DOHH2 (cell line): ENCODE data around the gene GPR153.
"Not testable (repeated sequence)": the region's sequence is repeated elsewhere in the genome, so short reads cannot be mapped to it uniquely, and the experiment has no call there.

Experiments used
- H3F3A ChIP-seq: fragments of 200-600 bp; sonication (generic), shearing (Covaris generic); 2 replicates; pipeline ENCODE4 v1.6.0; 2016; ENCODE audit warnings: antibody characterized with exemption, mild to moderate bottlenecking; ENCODE audit not compliant: control insufficient read depth, insufficient read depth
- H3K27ac ChIP-seq: fragments of 200-600 bp; sonication (generic); 2 replicates; pipeline ENCODE4 v1.5.1; 2014; ENCODE audit warnings: low read depth, mild to moderate bottlenecking, low read length, moderate library complexity
- H3K27me3 ChIP-seq: fragments of 200-600 bp; sonication (generic); 2 replicates; pipeline ENCODE4 v1.6.1; 2014; ENCODE audit warnings: mild to moderate bottlenecking, low read length, mixed read lengths; ENCODE audit not compliant: control insufficient read depth
- H3K36me3 ChIP-seq: fragments of 200-600 bp; sonication (generic); 2 replicates; pipeline ENCODE4 v1.6.1; 2014; ENCODE audit warnings: mild to moderate bottlenecking, low read length, moderate library complexity, mixed read lengths; ENCODE audit not compliant: control insufficient read depth
- H3K4me1 ChIP-seq: fragments of 200-600 bp; sonication (generic); 2 replicates; pipeline ENCODE4 v1.6.1; 2014; ENCODE audit warnings: mild to moderate bottlenecking, low read length, mixed read lengths; ENCODE audit not compliant: control insufficient read depth
- H3K4me2 ChIP-seq: fragments of 200-600 bp; sonication (generic); 2 replicates; pipeline ENCODE4 v1.6.0; 2014; ENCODE audit warnings: mild to moderate bottlenecking, low read length, moderate library complexity
- H3K4me3 ChIP-seq: fragments of 200-600 bp; sonication (generic); 2 replicates; pipeline ENCODE4 v1.5.1; 2014; ENCODE audit warnings: mild to moderate bottlenecking, low read length, mixed read lengths
- H3K79me2 ChIP-seq: fragments of 200-600 bp; sonication (generic); 2 replicates; pipeline ENCODE4 v1.6.1; 2014; ENCODE audit warnings: mild to moderate bottlenecking, low read length, mixed read lengths; ENCODE audit not compliant: control insufficient read depth
- H3K9me2 ChIP-seq: fragments of 200-600 bp; sonication (generic); replicated peaks from 2 replicates; pipeline ENCODE4 v1.6.1; 2014; ENCODE audit warnings: mild to moderate bottlenecking, low read length, mixed read lengths; ENCODE audit not compliant: control insufficient read depth
- H3K9me3 ChIP-seq: fragments of 200-600 bp; sonication (generic); 2 replicates; pipeline ENCODE4 v1.6.1; 2014; ENCODE audit warnings: antibody characterized with exemption, low read length, mixed read lengths; ENCODE audit not compliant: control insufficient read depth, insufficient read depth
- H4K20me1 ChIP-seq: fragments of 200-600 bp; sonication (generic); 2 replicates; pipeline ENCODE4 v1.6.0; 2014; ENCODE audit warnings: low read depth, mild to moderate bottlenecking, antibody characterized with exemption, low read length, moderate library complexity; ENCODE audit not compliant: control insufficient read depth, insufficient read depth
- CTCF ChIP-seq: fragments of 200-600 bp; sonication (generic); IDR thresholded peaks from one replicate; pipeline ENCODE4 v1.5.1; 2014; ENCODE audit warnings: antibody characterized with exemption, mild to moderate bottlenecking, low read depth, low read length; ENCODE audit not compliant: poor library complexity, severe bottlenecking
- EZH2phosphoT487 ChIP-seq: fragments of 200-600 bp; sonication (generic); IDR thresholded peaks from 2 replicates; pipeline ENCODE4 v1.6.1; 2017; ENCODE audit warnings: borderline replicate concordance, mild to moderate bottlenecking, antibody characterized with exemption, low read length, moderate library complexity, mixed read lengths

Gene GPR153

DNA sequence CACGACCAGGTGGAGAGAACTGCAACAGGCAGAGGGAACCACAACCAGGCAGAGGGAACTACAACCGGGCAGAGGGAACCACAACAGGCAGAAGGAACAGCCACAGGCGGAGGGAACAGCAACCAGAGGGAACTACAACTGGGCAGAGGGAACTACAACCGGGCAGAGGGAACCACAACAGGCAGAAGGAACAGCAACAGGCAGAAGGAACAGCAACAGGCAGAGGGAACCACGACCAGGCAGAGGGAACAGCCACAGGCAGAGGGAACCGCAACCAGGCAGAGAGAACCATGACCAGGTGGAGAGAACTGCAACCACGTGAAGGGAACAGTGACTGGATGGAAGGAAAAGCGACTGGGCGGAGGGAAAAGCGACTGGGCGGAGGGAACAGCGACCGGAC, 47.6 kb upstream of the GPR153 start:
- no peaks in the 10 kb centered on the region for H3F3A ChIP-seq
- no peaks in the 10 kb centered on the region for H3K36me3 ChIP-seq
- no peak for TF ChIP-seq CTCF
- no peak for TF ChIP-seq EZH2phosphoT487
- H3K4me2 ChIP-seq: no peak overlapping the region
- no peak overlapping the region for H3K27ac ChIP-seq
- H3K27me3 ChIP-seq: no peaks in the 10 kb centered on the region
- H3K79me2 ChIP-seq: no peaks in the 10 kb centered on the region
- no peaks in the 10 kb centered on the region for H3K9me2 ChIP-seq
- no peaks in the 10 kb centered on the region for H4K20me1 ChIP-seq
- H3K9me3 ChIP-seq: no peaks in the 10 kb centered on the region
- no peak overlapping the region for H3K4me3 ChIP-seq
- H3K4me1 ChIP-seq: no peaks in the 10 kb centered on the region

DNA sequence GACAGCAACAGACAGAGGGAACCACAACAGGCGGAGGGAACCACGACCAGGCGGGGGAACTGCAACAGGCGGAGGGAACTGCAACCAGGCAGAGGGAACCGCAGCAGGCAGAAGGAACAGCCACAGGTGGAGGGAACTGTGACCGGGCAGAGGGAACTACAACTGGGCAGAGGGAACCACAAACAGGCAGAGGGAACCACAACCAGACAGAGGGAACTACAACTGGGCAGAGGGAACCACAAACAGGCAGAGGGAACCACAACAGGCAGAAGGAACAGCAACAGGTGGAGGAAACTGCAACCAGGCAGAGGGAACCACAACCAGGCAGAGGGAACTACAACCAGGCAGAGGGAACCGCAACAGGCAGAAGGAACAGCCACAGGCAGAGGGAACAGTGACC, 46.8 kb upstream of the GPR153 start:
- H3K9me3 ChIP-seq, H3F3A ChIP-seq, H3K27me3 ChIP-seq, H3K4me1 ChIP-seq, H3K36me3 ChIP-seq, H3K4me2 ChIP-seq, H3K4me3 ChIP-seq, H4K20me1 ChIP-seq, H3K9me2 ChIP-seq, H3K79me2 ChIP-seq, H3K27ac ChIP-seq: not testable (repeated sequence)

- no peaks in the 10 kb centered on the region for H3K9me3 ChIP-seq
- no peak overlapping the region for H3K4me2 ChIP-seq
- H3K79me2 ChIP-seq: no peaks in the 10 kb centered on the region
- H3K36me3 ChIP-seq: no peaks in the 10 kb centered on the region
- no peak overlapping the region for H3K4me3 ChIP-seq
- no peaks in the 10 kb centered on the region for H3K4me1 ChIP-seq
- H3K27ac ChIP-seq: no peak overlapping the region
- H4K20me1 ChIP-seq: no peaks in the 10 kb centered on the region
- no peaks in the 10 kb centered on the region for H3F3A ChIP-seq
- H3K9me2 ChIP-seq: no peaks in the 10 kb centered on the region
- H3K27me3 ChIP-seq: no peaks in the 10 kb centered on the region
- no peak for TF ChIP-seq EZH2phosphoT487
- no peak for TF ChIP-seq CTCF
Observed at GRCh38 chr1:6307099-6307498, 46.2 kb upstream of the GPR153 start.

DNA sequence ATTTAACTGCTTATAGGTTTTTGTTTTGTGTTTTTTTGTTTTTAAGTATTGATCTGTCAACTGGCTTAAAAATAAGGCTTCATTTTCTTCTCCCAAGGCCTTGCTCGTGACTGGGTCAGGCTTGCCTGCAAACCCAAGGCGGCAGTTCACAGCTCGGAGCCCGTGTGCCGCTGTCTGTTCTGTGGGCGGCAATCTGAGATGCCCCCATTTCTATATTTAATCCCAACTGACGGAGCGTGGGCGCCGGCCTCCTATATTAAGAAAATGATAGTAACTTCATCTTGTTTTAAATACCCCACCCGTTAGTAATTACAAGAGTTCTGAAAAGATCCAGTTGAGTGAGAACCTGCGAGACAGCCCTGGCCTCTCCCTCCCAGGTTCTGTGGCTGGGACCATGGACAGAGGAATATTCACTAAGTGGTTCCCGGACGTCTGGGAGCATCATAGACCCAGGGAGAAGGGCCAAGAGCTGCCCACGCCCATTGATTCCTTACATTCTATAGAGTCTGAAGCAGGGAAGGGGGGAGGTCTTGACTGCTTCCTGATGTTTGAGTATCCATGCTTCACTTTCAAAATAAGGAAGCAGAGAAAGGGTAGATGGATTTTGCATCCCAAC, 42.6 kb upstream of the GPR153 start:
- no peaks in the 10 kb centered on the region for H3K4me1 ChIP-seq

More for the DNA sequence above, 42.6 kb upstream of the GPR153 start:
- H4K20me1 ChIP-seq: no peaks in the 10 kb centered on the region
- no peaks in the 10 kb centered on the region for H3K79me2 ChIP-seq
- no peak overlapping the region for H3K4me3 ChIP-seq
- H3K9me2 ChIP-seq: no peaks in the 10 kb centered on the region
- no peak overlapping the region for H3K27ac ChIP-seq
- no peaks in the 10 kb centered on the region for H3K27me3 ChIP-seq
- H3K36me3 ChIP-seq: no peaks in the 10 kb centered on the region
- H3K4me2 ChIP-seq: no peak overlapping the region
- TF ChIP-seq CTCF (no peak), EZH2phosphoT487 (no peak)
- H3K9me3 ChIP-seq: no peaks in the 10 kb centered on the region
- H3F3A ChIP-seq: no peaks in the 10 kb centered on the region
